ENCODE results near the gene SHD.

SHD gene

GRCh38 chr19:4295972-4296771, 17.1 kb downstream of the SHD start:
- DNase-seq (ENCODE audit: low read depth, low spot score): no peak
- no peak overlapping the region for H3K27ac ChIP-seq

- no peak for DNase-seq (ENCODE audit: low read depth, low spot score)
- no peak overlapping the region for H3K27ac ChIP-seq
These were observed 19.1 kb downstream of the SHD start for GRCh38 chr19:4297901-4298809.

DNA sequence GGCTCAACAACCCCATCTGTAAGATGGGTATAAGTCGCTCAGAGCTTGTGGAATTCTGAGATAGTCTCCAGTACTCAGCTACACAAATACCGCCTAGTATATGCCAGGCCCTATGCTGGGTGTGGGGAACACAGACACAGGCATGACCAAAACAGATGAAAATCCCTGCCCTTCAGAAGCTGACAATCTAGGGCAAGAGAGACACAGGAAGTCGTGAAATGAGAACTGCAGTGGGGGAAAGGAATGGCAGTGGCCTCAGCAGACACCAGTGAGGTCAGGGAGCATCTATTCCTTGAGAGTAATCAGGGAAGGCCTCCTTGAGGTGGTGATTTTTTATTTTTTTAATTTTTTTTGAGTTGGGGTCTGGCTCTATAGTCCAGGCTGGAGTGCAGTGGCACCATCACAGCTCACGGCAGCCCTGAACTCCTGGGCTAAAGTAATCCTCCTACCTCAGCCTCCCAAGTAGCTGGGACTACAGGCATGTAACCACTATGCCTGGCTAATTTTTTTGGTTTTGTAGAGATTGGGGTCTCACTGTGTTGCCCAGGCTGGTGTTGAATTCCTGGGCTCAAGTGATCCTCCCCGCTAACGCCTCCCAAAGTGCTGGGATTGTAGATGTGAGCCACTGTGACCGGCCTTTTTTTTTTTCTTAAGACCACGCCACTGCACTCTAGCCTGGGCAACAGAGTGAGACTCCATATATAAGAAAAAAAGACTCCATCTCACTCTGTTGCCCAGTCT, 19.9 kb downstream of the SHD start:
- no peak overlapping the region for H3K27ac ChIP-seq
- no peak for DNase-seq (ENCODE audit: low read depth, low spot score)

DNA sequence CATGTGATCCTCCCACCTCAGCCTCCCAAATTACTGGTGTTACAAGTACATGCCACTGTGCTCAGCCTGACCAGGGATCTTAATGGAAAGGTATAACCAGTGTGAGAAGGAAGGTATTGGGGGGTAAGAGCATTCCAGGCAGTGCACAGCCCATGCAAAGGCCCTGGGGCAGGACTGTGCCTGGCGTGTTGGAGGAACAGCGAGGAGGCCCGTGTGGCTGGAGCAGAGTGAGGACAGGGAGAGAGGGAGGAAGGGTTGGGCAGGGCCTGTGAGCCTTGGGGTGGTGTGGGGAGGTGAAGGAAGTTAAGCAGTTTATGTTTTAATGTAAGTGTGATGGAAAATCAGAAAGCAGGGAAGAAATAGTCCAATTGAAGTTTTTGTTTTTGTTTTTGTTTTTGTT, 21.5 kb downstream of the SHD start:
- DNase-seq (ENCODE audit: low read depth, low spot score): no peak
- no peak overlapping the region for H3K27ac ChIP-seq

GRCh38 chr19:4301590-4302242, 22.6 kb downstream of the SHD start:
- H3K27ac ChIP-seq: no peak overlapping the region
- no peak for DNase-seq (ENCODE audit: low read depth, low spot score)

- DNase-seq (ENCODE audit: low read depth, low spot score): no peak
- no peak within 1 kb of the TSS for H3K27ac ChIP-seq
These were observed 23.2 kb downstream of the SHD start, which contains the start of gene TMIGD2 for GRCh38 chr19:4302243-4302640. Gene TMIGD2, minus strand, starts transcription at chr19:4302389. Its CDS starts 4 bp downstream, at chr19:4302385.

DNA sequence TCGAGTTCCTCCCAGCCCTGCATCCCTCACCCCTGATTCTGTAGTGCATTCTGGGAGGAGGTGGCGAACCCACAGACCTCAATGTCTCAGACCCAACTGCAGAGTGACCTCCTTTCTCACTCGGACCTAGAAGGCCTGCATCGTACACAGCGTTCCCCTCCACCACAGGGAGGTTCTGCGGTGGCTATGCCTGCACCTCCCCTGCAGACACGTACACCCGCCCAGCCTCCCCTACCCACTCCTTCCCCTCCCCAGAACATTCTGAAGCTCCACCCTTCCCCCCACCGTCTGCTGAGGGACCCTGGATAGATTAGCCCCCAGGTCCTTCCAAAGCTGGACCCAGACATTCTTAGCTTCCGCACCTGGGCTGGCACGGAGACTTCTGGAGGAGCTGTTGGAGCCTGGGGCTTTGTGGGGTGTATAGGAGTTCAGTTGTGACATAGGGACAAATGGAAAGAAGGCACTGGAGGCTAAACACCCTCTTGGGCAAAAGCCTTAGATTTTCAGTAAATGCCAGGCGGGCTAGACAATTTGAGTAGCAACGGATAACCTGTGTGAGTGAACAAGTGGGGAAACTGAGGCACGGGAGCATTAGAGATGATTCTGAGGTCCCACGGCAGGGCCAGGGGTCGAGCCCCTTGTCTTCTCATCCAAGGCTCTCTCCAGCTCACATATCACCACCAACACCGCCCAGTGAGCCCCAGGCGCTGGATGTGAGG, 24.9 kb downstream of the SHD start:
- no peak for DNase-seq (ENCODE audit: low read depth, low spot score)
- H3K27ac ChIP-seq: no peak overlapping the region

- DNase-seq (ENCODE audit: low read depth, low spot score): no peak
- H3K27ac ChIP-seq: no peak within 1 kb of the TSS
These were observed 25.6 kb downstream of the SHD start, which contains the start of gene FSD1 for GRCh38 chr19:4304538-4305256. Gene FSD1, plus strand, starts transcription at chr19:4304598. Its CDS starts 149 bp downstream, at chr19:4304747.

- no peak for DNase-seq (ENCODE audit: low read depth, low spot score)
- H3K27ac ChIP-seq: no peak overlapping the region
These were observed 26.2 kb downstream of the SHD start for GRCh38 chr19:4305257-4305612.

- no peak for DNase-seq (ENCODE audit: low read depth, low spot score)
- no peak overlapping the region for H3K27ac ChIP-seq
These were observed 26.6 kb downstream of the SHD start for GRCh38 chr19:4305659-4306058.

GRCh38 chr19:4310247-4311121, 31.4 kb downstream of the SHD start:
- DNase-seq (ENCODE audit: low read depth, low spot score): no peak
- no peak overlapping the region for H3K27ac ChIP-seq

GRCh38 chr19:4313847-4314490, 34.9 kb downstream of the SHD start:
- H3K27ac ChIP-seq: no peak overlapping the region
- DNase-seq (ENCODE audit: low read depth, low spot score): no peak

DNA sequence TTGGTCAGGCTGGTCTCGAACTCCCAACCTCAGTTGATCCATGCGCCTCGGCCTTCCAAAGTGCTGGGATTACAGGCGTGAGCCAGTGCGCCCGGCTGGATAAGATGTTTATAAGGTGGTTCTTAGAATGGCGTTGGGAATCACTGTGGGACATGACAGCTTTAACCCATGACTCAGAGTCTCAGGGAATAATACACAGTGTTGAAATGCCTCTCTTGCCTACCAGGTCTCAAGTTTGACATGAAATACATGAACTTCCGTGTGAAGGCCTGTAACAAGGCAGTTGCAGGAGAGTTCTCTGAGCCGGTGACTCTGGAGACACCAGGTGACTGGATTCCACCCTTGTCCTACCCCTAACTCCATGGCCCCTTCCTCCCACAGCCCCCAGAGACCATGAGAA, 37.9 kb downstream of the SHD start:
- H3K27ac ChIP-seq: no peak overlapping the region
- no peak for DNase-seq (ENCODE audit: low read depth, low spot score)

DNA sequence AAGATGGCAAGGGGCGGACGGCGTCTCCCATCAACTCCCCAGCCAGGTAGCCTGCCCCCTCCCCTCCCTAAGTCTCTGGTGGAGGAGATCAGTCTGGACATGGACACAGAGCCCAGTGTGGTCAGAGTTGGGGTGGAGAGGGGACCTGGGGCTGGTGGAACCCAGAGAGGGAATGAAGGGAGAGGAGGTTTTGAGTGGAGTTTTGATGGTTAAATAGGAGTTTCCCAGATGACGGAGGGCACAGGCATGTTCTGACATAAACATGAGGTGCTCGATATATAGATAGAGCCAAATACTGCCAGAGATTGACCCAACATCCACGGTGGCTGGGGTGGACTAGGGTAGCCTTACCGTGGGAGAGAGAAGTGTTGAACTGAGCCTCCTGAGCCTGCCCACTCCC, 39.4 kb downstream of the SHD start:
- H3K27ac ChIP-seq: no peak overlapping the region
- DNase-seq (ENCODE audit: low read depth, low spot score): no peak

DNA sequence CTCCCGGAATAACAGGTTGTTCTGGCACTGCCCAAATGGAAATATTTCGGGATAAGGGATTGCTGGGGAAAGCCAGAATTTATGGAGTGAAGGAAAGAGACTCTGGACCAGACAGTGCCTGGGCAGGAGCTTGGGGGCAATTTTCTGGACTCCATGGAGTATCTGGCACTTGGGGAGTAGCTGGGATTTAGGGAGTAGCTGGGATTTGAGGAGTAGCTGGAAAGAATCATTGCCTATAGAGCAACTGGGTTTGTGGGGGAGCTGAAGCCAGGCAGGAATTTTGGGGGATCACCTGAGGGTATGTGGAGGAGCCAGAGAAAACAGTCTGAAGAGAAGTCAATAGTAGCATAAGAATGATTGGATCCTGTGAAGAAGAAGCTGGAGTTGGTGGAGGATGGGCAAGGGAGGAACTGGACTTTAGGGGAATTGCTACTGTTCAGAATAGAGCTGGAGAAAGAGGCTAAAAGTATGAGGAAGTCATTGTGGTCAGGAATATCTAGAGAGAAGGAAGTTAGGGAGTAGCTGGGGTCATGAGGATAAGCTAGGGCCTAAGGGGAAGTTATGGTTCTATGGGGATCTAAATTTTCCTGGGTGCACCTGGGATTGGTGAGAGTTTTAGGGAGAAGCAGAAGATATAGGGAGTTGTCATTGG, 40.1 kb downstream of the SHD start:
- no peak for DNase-seq (ENCODE audit: low read depth, low spot score)
- H3K27ac ChIP-seq: no peak overlapping the region

DNA sequence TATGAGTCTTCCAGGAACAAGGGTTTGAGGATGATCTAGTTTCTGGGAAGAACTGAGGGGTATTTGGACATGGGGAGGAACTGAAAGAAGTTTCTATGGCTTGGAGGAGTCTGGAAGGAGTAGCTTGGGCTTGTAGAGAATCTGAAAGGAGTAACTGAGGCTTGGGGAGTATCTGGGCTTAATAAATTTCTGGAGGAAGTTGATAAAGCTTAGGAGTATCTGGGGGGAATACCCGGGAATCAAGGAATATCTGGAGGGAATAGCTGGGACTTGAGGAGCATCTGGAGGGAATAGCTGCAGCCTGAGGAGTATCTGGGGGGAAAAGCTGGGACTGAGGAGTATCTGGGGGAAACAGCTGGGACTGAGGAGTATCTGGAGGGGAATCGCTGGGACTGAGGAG, 41.4 kb downstream of the SHD start:
- DNase-seq (ENCODE audit: low read depth, low spot score): no peak
- H3K27ac ChIP-seq: no peak overlapping the region
